Psoas muscle (tissue), 8 donors: ENCODE measurements around the gene TOP3B. TPM values are rescaled to one million over a fixed set of nuclear protein-coding genes. Genes with fewer than 3 reads are reported as not detected.

Source experiments
- ATAC-seq, 4 donors: fragments of 200-7000 bp; cut with Tn5 transposase; one replicate each; pipeline ENCODE4 v1.9.1; 2020; ENCODE audit warnings: moderate library complexity in 3 of 4, mild to moderate bottlenecking in 2 of 4
- DNase-seq, 2 donors: peaks; one replicate each; pipeline ENCODE4 v3.0.0-alpha.2; 2020
- H3K27ac ChIP-seq: fragments of 200-600 bp; one replicate; pipeline ENCODE4 v1.8.0; 2022
- H3K27me3 ChIP-seq, 3 donors: fragments of 200-600 bp in 1 of 3; one replicate each; pipeline versions ENCODE4 v1.6.1 to v1.8.0; 2013 to 2022; ENCODE audit warnings: low read length in 2 of 3, mild to moderate bottlenecking in 2 of 3, moderate library complexity in 1 of 3; ENCODE audit not compliant: insufficient read depth in 3 of 3
- H3K36me3 ChIP-seq, 2 donors: fragments of 200-600 bp in 1 of 2; one replicate each; pipeline versions ENCODE4 v1.6.1 to v1.8.0; 2013 to 2022; ENCODE audit warnings: low read depth in 1 of 2, mild to moderate bottlenecking in 1 of 2, moderate library complexity in 1 of 2; ENCODE audit not compliant: insufficient read depth in 1 of 2
- H3K4me1 ChIP-seq: fragments of 200-600 bp; one replicate; pipeline ENCODE4 v1.8.0; 2022
- H3K4me3 ChIP-seq: fragments of 200-600 bp; one replicate; pipeline ENCODE4 v1.8.0; 2022; ENCODE audit warnings: mild to moderate bottlenecking
- H3K9me3 ChIP-seq: fragments of 200-600 bp; one replicate; pipeline ENCODE4 v1.8.0; 2022
- WGBS, 3 donors: extraction: QIAGEN DNeasy Blood & Tissue Kit; methylation state at CpG; one replicate each; pipeline versions ENCODE4 v1.1.6 to v1.1.7; 2013; 5-methylcytosine and 5-hydroxymethylcytosine counted together
- intact Hi-C, 2 donors: fragments of 100-400 bp; cut with DNase I; formaldehyde crosslinking; loops; one replicate each; pipeline versions ENCODE4 v1.11.0 to v1.14.2; 2022
- polyA plus RNA-seq, 3 donors: library from polyadenylated mRNA; stranded (reverse); fragments of 200-250 nt; gene quantifications; one replicate each; pipeline ENCODE4 v1.2.3, GENCODE V29; 2013
- total RNA-seq, 4 donors: library from RNA; stranded (reverse); fragmentation: NEBNext Ultra II Directional in 2 of 4; extraction: Animal tissue kit (Norgen Biotek cat#: 25700) in 2 of 4; gene quantifications; one replicate each; pipeline versions ENCODE4 v1.2.1 to v1.2.4, GENCODE V29; 2021 to 2023
- TF ChIP-seq, protein P1 (sequence below): fragments of 200-600 bp; IDR thresholded peaks from one replicate; pipeline ENCODE4 v1.8.0; 2022; ENCODE audit warnings: antibody characterized with exemption
- donor health status: healthy with polysubstance abuse.
- donor health status: DM: no; HTN: no; CAD: no; lungs with moderate emphysema.
- donor health status: Bipolar disorder and iron deficiency.
- donor health status: healthy.
- donor health status: DM: yes; HTN: yes; CAD: no.
- donor health status: DM: no; HTN: no; CAD: no.
- donor health status: DM: no; HTN: no; CAD: no.
- donor health status: DM: yes; HTN: yes; CAD: no.

The TOP3B gene
- total and polyA plus RNA-seq, 7 donors, result 5.4 to 13.5 (median 8.1) TPM

DNA sequence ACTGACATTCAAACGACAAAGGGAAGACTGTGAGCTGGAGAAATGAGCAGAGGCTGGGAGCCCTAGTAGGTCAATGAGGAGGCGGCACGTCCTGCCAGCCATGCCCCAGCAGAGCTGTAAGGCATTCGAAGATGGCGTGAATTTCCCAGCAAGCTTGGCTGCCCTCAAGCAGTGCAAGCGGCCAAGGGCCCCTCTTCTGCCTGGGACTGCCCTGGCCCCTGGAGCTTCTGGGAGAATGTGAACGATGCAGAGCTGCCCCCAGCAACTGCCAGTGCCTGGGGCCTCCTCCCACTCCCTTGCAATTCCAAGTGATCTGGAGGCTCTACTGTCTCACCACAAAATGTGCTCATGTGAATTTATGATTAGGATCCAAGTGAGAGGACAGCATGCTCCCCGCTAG lies 34.2 kb downstream of the TOP3B start:
- Histone ChIP-seq H3K9me3 (no peaks in the 10 kb centered on the region), H3K36me3 (peaks cover 0 to 23% of the 10 kb centered on the region in 2 donors), H3K27ac (no peak overlapping the region), H3K27me3 (no peaks in the 10 kb centered on the region), H3K4me3 (no peak overlapping the region), H3K4me1 (peaks cover 48% of the 10 kb centered on the region)
- intact Hi-C loops, result no loop called here
- 68 to 80% (median 73%) methylated on average over 8 of the region's 8 CpGs for WGBS, 3 donors
- TF ChIP-seq, protein P1, sequence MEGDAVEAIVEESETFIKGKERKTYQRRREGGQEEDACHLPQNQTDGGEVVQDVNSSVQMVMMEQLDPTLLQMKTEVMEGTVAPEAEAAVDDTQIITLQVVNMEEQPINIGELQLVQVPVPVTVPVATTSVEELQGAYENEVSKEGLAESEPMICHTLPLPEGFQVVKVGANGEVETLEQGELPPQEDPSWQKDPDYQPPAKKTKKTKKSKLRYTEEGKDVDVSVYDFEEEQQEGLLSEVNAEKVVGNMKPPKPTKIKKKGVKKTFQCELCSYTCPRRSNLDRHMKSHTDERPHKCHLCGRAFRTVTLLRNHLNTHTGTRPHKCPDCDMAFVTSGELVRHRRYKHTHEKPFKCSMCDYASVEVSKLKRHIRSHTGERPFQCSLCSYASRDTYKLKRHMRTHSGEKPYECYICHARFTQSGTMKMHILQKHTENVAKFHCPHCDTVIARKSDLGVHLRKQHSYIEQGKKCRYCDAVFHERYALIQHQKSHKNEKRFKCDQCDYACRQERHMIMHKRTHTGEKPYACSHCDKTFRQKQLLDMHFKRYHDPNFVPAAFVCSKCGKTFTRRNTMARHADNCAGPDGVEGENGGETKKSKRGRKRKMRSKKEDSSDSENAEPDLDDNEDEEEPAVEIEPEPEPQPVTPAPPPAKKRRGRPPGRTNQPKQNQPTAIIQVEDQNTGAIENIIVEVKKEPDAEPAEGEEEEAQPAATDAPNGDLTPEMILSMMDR, result no peak
- DNase-seq, result no peak
- ATAC-seq, result no peak

DNA sequence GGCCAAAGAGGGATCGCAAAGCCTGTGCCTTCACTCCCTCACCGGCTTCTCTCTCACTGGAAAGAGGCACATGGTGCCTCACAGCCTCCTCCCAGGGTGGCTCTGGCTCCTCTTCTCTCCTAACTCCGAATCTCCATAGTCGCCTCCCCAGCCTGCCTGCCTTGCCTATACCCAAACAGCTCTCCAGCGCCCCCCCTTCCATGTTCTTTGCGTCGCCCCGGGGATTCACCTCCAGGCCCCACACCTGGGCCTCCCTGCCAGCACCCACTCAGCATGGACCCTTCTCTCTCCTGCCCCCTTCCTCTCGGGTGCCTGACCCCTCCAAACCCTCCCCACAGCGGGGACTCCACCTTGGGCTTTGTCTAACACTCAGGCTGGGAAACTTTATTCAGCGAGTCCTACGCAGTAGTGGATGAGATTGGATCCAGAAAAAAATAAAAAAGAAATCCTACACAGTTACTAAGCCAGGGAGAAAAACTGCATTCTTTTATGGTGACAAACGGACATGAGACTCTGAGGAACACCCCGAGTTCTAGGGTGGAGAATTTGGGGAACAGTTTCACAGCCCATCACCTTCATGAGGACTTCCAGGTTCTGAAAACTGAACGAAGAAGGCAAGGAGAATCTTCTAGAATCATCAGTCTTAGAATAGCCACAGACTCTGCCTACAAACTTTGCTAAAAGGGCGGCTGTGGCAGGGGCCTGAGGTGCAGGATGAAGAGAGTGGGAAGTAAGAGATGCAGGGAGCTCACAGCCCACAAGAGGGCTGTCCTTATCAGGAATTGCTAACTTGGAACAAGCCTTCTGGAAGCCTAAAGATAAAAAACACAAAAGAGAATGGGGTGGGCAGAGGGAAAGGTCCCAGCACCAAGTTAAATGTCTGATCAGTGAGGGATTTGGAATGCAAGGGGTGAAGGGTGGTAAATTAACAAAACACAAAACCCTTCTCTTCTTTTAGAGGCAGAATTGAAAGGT lies 35.3 kb downstream of the TOP3B start:
- Histone ChIP-seq H3K36me3 (peaks cover 0 to 23% of the 10 kb centered on the region in 2 donors), H3K4me1 (peaks cover 53% of the 10 kb centered on the region), H3K9me3 (no peaks in the 10 kb centered on the region), H3K27me3 (no peaks in the 10 kb centered on the region), H3K27ac (peak overlapping the region; percentile 30), H3K4me3 (no peak overlapping the region)
- intact Hi-C loops, result no loop called here
- TF ChIP-seq, protein P1, result peak; percentile 23
- no peak for DNase-seq
- ATAC-seq, result no peak
- 57 to 68% (median 66%) methylated on average over 15 to 16 of the region's 16 CpGs for WGBS, 3 donors

DNA sequence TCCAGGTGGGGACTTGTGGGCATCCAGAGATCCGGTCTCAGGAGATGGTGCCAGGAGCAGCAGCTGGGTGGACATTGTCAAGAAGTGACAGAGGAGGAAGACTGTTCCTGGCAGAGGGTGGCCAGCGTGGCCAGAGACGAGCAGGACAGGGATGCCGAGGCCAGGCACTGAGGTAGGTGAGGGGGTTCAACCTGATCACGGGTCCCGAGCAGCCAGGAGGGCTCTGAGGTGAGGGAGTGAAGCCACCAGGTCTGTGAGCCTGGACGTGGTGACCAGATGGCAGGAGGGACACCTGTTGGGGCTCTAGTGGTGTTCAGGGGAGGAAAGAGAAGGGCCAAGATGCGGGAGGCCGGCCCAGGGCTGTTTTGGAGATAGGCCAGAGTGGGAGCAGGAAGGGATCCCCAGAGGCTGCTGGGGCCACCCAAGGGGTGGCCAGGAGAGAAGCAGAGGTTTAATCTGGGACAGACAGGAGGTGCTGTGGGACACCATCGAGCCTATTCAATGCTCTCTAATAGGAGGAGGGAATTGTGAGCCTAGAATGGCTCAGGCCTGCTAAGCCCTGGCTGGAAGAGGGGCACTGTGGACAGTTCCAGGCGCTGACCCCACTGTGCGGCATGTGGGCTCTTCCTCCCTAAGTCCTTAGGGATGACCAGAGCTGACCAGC lies 36.2 kb downstream of the TOP3B start:
- DNase-seq, result no peak
- Histone ChIP-seq H3K9me3 (no peaks in the 10 kb centered on the region), H3K4me1 (peaks cover 55% of the 10 kb centered on the region), H3K27me3 (no peaks in the 10 kb centered on the region), H3K4me3 (no peak overlapping the region), H3K36me3 (peaks cover 0 to 23% of the 10 kb centered on the region in 2 donors), H3K27ac (peak overlapping the region; percentile 30)
- no peak for ATAC-seq
- intact Hi-C loops, result no loop called here
- TF ChIP-seq, protein P1, result no peak
- 53 to 68% (median 60%) methylated on average over 12 of the region's 12 CpGs for WGBS, 3 donors

GRCh38 chr22:21945453-21946261 lies 36.9 kb downstream of the TOP3B start:
- peak overlapping the region; percentile 42 for H3K27ac ChIP-seq
- TF ChIP-seq, protein P1, result no peak
- DNase-seq (no peak), ATAC-seq (peak in 2 of 4 donors; percentile 36 to 41)
- peaks cover 55% of the 10 kb centered on the region for H3K4me1 ChIP-seq
- no peak overlapping the region for H3K4me3 ChIP-seq
- WGBS, 3 donors, result 48 to 61% (median 50%) methylated on average over 13 of the region's 13 CpGs
- H3K9me3 ChIP-seq, result no peaks in the 10 kb centered on the region
- no peaks in the 10 kb centered on the region for H3K27me3 ChIP-seq
- H3K36me3 ChIP-seq, result peaks cover 0 to 23% of the 10 kb centered on the region in 2 donors
- intact Hi-C loops, result no loop called here
